ENCODE measurements around the gene TMC7.

The TMC7 gene

GRCh38 chr16:19033761-19034160 is 50.0 kb downstream of the TMC7 start:
- no peak for DNase-seq

DNA sequence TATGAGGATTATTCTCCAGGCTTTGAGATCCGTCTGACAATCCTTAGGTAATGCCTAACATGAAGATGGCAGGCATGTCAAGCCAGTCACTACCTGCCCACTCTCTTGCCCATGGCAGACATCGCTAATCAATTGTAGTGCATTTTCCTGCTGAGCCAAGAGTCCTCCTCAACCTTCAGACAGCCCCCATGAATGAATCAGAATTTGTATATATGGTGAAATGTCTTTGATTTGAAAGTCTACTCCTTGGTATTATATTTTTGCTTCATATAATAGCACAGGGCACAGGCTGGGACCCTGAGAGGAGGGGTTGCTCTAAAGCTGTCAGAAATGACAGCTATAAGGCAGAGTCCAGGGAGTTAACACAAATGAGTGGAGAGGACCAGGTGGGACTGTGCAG is 56.7 kb downstream of the TMC7 start:
- DNase-seq, result no peak

- DNase-seq, result no peak
Observed at GRCh38 chr16:19044769-19045168, 61.0 kb downstream of the TMC7 start.

DNA sequence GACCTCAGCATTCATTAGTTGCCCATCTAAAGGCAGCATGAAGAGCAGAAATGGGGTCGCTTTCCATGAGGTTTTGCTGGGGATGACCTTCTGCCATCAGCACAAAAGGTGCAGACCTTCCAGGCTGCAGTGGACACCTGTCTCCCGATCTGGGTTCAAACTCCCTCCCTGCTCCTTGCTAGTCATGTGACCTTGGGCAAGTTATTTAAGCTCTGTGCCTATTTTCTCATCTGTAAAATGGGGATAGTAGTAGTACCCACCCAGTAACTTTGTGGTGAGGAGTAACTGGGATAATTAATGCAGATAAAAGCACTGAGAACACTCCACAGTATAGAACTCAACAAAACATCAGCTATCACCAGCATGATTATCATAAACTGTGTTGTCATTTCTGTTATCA is 62.3 kb downstream of the TMC7 start:
- no peak for DNase-seq

DNA sequence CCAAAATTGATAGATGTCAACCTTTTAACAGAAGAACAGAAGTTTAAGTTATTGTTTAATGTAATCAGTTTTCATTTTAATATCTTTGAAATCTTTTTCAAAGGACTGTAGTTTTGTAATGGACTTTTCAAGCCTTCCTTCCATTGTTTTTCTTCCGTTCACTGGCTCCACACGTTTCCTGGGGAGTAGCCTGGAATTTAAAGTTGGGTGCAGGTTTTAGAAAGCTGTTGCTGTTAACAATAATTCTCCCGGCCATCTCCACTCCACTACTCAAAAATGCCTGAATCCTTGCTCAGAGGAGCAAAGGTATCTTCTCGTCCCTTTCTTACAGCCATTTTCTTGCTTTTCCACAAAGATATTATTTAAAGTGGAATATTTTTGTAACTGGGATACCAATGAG is 79.0 kb downstream of the TMC7 start:
- DNase-seq, result no peak

GRCh38 chr16:19066988-19067348 is 83.2 kb downstream of the TMC7 start:
- DNase-seq, result no peak

GRCh38 chr16:19067349-19068236 is 83.9 kb downstream of the TMC7 start, which contains the start of gene COQ7:
Gene COQ7, plus strand, starts transcription at chr16:19067614. Its CDS starts 51 bp downstream, at chr16:19067665.
- DNase-seq, result peak; percentile 100

- DNase-seq, result no peak
Observed at GRCh38 chr16:19068237-19068815, 84.6 kb downstream of the TMC7 start.

GRCh38 chr16:19071811-19072777 is 88.4 kb downstream of the TMC7 start:
- DNase-seq, result peak; percentile 49

DNA sequence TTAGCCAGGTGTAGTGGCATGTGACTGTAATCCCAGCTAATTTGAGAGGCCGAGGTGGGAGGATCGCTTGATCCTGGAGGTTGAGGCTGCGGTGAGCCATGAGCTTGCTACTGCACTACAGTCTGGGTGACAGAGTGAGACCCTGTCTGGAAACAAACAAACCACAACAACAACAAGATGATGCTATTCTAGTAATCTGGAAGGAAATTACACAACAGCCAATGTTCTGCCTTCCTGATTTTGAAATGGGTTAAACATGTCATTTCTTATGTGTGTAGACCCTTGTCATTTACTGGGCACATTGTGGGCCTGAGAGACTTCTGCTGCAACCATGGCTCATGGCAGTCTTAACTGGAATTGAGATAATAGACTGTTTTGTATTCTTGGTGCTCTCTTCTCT is 89.6 kb downstream of the TMC7 start:
- no peak for DNase-seq

- DNase-seq, result no peak
Observed at GRCh38 chr16:19073863-19074262, 90.1 kb downstream of the TMC7 start.

DNA sequence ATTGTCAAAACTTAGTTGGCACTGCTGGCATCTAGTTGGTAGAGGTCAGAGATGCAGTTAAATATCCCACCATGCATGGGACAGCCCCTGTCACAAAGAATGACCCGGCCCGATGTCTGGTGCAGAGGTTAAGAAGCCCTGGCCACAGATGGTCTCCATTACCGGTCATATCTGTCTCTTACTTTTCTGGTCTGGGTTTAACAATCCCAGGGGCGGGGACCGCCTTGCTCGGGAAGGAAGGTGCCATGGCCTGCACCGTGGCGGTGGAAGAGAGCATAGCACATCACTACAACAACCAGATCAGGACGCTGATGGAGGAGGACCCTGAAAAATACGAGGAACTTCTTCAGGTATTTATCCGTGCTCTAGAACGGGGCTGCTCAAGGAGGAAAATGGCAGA is 91.8 kb downstream of the TMC7 start:
- no peak for DNase-seq

GRCh38 chr16:19077879-19078278 is 94.1 kb downstream of the TMC7 start:
- no peak for DNase-seq

DNA sequence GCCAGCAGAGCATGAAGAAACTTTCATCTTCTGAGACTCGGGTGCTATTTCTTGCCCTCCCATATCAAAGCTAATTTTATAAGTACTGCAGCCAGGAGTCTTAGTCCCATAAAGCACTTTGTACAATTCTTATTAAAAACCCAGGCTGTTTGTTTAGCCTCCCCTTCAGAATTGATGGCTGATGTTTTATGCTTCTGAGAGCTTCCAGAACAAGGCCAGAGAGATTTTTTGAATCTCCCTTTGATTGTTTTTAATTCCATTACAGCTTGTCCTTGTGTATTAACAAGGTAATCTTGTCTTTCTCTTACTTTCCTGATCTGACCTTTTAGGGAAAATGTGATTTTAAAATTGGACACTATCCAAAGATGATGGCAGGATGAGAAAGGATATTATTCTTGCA is 99.9 kb downstream of the TMC7 start:
- DNase-seq, result no peak

DNA sequence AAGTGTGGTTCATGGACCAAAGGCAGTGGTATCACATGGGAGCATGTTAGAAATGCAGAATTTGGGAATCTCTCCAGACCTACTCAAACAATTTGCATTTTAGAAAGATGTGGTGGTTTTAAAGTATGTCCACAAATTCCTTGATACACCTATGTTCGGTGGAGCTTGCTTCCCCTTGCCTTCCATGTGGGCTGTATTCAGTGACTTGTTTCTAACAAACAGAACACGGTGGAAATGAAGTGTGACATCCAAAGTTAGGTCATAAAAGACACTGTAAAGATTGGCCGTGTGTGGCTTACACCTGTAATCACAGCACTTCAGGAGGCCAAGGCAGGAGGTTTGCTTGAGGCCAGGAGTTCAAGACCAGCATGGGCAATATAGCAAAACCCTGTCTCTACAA is 100.4 kb downstream of the TMC7 start:
- no peak for DNase-seq

DNA sequence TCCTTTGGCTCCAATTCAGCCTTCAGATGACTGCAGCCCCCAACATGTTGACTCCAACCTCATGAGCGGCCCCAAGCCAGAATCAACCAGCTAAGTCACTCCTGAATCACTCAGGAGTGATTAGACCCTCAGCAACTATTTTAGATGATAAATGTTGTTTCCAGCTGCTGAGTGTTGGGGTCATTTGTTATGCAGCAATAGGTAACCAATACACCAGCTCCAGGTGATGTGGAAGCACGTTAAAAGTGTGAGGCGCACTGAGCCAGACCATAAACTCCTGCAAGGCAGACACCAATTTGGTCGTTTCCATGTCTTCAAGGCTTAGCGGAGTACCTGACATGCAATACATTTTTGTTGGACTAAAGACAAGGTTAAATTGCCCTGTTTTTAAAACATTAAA is 101.1 kb downstream of the TMC7 start:
- DNase-seq, result no peak

DNA sequence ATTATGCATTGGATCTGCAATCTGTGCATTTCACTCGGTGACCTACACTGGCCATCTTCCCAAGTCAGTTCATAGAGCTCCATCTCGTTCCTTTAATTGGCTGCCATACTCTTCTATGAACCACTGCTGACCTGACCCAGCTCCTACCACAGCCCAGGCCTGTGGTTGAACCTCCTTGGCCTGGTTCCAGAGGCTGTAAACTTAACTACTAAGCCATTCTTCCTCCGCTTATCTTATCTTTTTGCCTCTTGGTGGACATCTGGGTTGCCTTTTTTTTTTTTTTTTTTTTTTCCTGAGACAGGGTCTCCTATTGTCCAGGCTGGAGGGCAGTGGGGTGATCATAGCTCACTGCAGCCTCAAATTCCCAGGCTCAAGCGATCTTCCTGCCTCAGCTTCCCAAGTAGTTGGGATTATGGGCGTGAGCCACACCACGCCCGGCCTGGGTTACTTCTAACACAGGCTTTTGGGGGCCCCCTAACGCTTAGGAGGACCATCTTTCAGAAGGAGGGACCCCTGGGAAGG is 102.0 kb downstream of the TMC7 start:
- DNase-seq, result no peak

GRCh38 chr16:19086322-19087199 is 102.8 kb downstream of the TMC7 start:
- peak; percentile 94 for DNase-seq

- DNase-seq, result no peak
Observed at GRCh38 chr16:19088341-19088916, 104.7 kb downstream of the TMC7 start.

- DNase-seq, result no peak
Observed at GRCh38 chr16:19089410-19089955, 105.7 kb downstream of the TMC7 start.

DNA sequence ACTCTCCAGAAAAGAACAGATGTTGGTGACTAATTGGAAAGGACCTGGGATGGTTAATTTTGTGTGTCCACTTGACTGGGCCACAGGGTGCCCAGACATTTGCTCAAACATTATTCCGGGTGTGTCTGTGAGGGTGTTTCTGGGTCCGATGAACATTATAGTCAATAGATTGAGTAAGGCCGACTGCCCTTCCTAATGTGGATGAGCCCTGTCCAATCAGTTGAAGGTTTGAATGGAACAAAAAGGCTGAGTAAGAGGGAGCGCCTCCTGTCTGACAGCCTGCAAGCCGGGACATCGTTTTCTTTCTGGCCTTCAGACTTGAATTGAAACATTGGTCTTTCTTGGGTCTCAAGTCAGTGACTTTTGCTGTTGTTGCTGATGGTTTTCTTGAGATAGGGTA is 107.2 kb downstream of the TMC7 start:
- DNase-seq, result no peak

Data from fibroblast of upper back skin (primary cell).